ENCODE results near the gene POU2AF3.
"Not testable (repeated sequence)": the region's sequence is repeated elsewhere in the genome, so short reads cannot be mapped to it uniquely, and the experiment has no call there.

POU2AF3 gene

DNA sequence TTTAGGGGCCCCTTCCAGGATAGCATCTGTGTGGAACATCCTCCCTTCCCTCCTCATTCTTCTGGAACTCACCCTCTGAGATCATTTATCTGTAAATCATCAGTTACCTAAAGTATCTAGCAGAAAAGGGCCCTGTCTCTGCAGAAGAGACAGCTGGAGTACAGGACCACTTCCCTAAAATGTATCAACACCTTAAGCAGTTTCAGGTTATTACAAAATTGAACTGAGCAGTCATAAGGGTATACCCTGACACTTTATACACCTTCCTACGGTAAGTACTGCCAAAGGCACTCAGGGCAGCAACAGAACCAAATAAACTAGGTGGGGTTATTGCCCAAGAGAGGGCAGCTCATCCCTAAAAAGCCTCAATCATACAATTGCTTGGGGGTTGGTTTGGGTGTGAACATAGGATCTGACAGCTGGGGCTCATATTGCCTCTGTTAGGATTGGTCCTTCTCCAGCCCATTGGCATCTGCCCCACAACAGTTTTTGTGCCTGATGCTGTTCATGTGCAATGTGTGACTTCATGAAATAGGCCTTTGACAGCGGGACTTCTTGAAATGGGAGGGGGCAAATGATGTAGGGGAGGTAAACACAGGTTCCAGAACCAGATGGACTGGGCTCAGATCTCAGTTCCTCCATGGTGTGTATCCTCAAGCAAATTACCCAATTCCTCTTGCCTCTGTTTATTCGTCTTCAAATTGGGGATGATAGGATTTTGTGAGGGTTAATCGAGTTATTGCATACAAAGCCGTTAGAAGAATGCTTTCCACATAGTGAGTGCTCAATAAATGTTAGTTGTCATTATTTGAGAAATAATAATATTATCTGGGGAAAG is 2.9 kb downstream of the POU2AF3 start:
- DNase-seq (ENCODE audit: low read depth in 2 of 2), result no peak

DNA sequence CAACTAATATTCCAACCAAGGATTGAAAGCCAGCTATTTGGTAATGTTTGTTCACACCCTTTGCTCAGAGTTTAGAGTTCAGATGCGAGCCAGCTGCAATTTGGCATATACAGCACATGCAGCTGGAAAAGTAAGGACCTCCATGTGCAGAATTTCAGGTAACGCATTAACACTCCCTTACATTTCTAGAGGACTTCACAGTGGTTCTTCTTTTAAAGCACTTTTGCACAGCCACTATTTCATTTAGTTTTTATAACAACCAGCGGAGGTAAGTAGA is 3.4 kb downstream of the POU2AF3 start:
- DNase-seq (ENCODE audit: low read depth in 2 of 2), result no peak

DNA sequence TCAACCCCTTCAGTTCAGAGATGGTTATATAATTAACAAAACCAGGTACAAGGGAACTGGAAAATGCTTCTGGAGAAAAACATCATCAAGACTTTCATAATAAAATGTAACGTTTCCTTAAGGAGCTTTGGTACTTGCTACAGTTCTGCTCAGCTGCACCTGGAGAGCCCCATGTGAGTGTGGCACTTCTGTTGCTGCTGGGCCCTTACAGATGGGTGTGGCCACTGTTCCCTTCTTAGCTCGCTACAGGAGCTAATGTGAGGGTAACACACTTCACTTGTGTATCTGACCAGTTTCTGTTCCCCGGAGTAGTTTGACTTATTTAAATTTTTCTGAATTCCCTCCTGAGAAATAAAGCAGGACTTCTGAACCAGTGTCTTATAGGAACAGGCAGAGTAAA is 4.0 kb downstream of the POU2AF3 start:
- DNase-seq (ENCODE audit: low read depth in 2 of 2), result no peak

DNA sequence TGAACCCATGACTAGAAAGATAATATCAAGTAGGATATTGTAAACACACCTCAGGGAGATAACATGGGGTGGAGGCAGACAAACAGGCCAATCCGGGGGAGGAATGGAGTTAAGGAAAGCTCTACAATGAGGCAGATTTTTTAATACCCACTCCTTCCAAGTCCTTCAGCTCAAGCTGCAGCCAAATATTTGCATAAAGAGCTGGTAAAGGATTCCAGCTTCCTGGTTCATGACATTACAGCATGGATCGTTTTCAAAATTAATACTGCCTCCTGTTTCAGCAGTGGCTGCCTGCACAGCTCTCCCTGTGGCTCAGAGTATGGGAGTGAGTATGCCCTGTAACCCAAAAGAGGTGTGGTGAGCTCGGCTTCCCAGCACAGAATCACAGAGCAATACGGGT is 5.1 kb downstream of the POU2AF3 start:
- DNase-seq (ENCODE audit: low read depth in 2 of 2), result no peak

DNA sequence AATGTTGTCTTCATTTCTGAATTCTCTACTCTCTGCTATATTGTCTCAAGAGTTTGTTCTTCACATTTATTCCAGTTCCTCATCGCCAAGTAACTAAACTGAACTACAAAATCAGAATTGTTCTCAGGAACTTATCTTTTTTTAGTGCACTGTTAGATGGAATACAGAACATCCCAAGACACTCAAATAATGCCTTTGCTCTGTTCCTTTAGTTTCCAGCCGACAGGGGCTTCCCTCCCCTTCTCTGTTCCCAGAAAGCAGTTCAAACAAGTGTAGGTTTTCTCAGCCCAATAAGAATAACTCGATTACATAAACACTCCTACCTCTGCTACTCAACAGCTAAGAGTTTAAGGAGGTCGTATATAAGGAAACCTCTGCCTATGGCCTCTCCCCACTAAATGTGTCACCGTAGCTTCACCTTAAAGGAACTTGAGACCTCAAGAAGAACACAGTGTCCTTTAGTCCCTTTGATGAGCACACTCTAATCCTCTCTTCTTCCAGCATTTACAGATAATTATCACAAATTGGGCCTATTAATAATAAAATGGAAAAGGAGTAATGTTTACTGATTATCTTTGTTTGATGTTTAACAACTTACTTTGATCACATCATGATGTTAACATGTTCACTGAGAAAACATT is 6.9 kb downstream of the POU2AF3 start:
- DNase-seq (ENCODE audit: low read depth in 2 of 2), result no peak

DNA sequence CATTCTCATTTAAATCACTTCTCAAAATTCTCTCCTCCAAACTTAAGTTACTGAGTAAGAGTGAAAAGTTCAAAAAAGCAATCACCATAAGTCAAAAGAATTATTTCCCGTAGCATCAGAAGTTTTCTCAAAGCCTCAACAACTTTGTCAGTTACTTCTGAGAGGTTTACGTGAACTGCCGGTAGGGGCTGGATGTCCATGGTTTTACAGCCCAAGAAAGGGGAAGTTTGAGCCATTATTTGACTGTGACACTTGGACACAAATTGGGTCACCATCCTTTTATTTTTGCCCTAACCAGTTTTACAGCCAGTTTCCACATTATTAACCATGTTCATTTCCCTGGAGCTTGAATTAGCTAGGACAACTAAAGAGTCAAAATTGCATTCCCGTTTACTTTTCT is 7.5 kb downstream of the POU2AF3 start:
- no peak for DNase-seq (ENCODE audit: low read depth in 2 of 2)

DNA sequence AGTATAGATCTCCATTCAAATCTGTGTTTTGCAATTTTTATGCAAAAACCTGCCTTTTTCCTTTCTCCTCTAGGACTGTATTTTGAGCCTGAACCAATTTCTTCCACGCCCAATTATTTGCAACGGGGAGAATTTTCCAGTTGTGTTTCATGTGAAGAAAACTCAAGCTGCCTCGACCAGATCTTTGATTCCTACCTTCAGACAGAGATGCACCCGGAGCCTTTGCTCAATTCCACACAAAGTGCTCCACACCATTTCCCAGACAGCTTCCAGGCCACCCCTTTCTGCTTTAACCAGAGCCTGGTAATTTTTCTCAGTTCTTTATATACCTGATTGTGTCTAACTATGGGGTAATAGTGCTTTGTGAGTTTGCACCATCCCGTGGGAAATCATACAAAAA is 8.0 kb downstream of the POU2AF3 start:
- no peak for DNase-seq (ENCODE audit: low read depth in 2 of 2)

DNA sequence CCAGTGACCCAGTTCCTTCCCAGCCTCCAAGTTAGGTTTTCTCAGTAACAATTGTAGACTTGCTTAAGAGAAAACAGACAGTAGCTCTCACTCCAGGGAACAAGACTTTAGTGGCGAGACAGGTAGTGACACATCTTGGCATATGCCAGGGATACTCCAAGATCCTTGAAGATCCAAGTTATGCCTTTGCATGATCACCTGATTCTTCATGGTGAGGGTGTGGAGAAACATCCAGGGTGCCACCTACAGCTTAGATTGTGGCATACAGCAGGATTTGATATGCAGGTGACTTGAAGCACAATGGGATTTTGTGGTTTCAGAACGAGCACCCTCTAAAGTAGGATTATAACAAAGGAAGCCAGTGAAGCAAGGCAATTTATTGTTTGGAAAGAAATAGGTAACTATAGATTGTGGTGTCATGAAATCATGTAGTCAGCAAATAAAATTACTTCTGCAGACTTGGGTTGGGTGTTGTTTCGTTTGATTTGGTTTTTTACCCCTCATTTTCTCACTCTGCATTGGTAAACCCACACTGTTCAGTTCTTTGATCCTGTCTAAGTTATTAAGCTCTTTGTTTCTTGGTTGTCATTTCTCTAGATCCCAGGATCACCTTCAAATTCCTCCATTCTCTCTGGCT is 9.2 kb downstream of the POU2AF3 start:
- DNase-seq (ENCODE audit: low read depth in 2 of 2), result no peak

DNA sequence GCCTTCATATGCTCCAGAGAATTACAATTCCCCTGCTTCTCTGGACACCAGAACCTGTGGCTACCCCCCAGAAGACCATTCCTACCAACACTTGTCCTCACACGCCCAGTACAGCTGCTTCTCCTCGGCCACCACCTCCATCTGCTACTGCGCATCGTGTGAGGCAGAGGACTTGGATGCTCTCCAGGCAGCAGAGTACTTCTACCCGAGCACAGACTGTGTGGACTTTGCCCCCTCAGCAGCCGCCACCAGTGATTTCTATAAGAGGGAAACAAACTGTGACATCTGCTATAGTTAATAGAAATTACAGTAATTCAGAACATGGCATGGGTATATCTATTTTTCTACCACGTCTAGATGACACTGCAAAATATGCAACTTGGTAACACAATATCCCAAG is 9.8 kb downstream of the POU2AF3 start:
- DNase-seq (ENCODE audit: low read depth in 2 of 2), result no peak

DNA sequence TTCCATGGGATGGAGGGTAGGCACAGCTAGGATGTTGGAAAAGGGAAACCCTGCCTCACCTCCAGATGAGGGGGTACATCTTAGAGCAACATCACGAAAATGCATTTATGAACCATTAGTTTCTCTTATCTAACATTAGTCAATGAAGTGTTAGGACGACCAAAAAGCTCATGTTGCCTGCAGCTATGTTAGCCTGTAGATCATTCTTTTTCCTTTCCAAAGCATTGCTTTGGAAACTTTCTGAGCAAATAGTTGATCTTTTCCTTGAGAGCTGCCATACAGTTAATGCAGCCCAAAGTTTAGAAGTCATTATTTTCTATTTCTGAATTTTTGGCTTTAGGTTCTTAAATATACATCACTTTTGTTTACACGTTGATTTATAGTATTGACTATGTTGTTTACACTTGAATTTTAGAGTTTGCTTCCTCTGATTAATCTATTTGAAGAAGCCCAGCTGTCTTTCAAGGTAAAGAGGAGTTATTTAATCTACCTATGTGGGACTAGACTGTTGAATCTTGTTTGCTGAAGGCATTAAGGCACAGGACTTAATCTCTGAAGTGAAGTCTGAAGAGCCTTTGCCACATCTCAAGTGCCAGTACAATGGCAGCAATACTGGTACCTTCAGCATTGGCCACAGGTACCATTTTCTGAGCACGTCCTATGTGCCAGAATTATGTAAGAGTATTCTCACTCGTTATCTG is 11.0 kb downstream of the POU2AF3 start:
- no peak for DNase-seq (ENCODE audit: low read depth in 2 of 2)

DNA sequence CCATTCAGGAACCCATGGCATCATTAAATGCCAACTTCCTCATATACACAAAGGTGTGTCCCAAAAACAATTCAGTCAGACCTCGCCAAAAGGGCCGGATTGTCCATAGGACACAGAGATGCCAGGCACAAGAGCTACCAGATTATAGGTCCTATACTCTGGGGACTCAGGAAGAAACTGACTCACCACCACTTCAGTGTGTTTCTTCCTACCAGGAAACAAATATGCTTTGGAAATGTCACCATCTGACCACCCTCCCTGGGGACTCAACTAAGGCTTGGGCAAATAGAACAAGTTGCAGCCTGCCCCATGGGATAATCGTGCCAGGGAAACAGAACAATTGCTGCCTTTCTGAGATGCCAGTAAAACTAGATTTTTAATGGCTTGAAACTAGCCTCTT is 11.7 kb downstream of the POU2AF3 start:
- DNase-seq (ENCODE audit: low read depth in 2 of 2), result no peak

DNA sequence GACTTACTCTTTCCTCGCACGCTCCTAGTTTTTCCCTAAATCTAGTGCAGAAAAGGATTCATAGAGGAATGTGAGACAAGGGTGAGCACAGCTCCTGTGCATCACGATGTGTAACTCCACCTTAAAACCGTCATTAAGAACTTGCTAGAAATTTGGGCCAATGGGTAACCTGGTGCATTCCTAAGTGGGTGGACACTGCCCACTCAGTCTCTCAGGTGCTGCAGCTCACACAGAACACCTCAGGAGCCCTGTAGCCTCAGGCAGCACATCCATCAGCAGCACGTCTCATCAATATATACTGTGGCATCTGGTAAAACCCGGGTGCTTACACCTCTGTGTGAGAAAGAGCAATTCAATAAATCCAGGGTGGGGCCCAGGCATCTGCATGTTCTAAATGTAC is 12.4 kb downstream of the POU2AF3 start:
- no peak for DNase-seq (ENCODE audit: low read depth in 2 of 2)

DNA sequence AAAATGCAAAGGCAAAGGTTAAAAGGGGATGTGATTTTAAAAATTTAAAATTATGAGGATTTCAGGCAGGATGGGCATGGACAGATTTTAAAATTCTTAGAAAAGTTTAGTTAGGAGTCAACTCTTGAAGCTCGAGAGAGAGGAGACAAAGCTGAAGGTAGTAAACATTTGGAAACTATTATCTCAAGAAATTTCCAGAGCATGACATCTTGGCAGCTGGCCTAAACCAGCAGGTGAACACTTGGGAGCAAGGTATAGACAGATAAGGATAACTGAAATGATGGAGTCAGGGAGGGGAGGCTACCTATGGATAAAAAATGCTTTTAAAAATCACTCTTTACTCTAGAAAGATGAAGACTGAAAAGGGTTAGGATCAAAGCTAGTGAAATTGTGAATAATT is 13.7 kb downstream of the POU2AF3 start:
- DNase-seq (ENCODE audit: low read depth in 2 of 2), result no peak

DNA sequence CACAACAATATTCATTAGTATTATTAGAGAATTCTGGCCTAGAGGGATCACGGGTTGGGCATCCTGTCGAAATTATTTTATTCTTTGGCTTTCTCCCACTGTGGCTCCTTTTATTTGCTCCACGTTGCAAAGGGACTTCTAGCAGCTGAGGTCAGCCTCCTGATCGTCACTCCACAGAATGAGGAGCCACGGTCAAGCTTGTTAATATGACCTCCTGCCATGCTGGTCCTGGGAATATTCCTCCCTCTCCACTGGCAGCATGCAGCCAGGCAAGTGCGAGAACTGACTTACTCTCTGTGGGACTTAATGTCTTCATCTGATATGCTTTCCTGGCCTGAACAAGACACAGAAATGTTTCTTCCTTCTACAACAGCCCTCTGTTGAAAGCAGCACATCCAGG is 20.9 kb downstream of the POU2AF3 start:
- DNase-seq (ENCODE audit: low read depth in 2 of 2), result no peak

DNA sequence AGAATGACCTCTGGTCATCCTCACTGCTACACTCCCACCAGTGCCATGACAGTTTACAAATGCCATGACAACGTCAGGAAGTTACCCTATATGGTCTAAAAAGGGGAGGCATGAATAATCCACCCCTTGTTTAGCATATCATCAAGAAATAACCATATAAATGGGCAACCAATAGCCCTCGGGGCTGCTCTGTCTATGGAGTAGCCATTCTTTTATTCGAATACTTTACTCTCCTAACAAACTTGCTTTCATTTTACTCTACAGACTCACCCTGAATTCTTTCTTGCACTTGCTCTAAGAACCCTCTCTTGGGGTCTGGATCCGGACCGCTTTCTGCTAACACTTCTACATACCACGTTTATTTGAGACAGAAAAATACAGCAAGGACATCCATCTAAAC is 21.9 kb downstream of the POU2AF3 start:
- not testable (repeated sequence) for DNase-seq (ENCODE audit: low read depth in 2 of 2)

DNA sequence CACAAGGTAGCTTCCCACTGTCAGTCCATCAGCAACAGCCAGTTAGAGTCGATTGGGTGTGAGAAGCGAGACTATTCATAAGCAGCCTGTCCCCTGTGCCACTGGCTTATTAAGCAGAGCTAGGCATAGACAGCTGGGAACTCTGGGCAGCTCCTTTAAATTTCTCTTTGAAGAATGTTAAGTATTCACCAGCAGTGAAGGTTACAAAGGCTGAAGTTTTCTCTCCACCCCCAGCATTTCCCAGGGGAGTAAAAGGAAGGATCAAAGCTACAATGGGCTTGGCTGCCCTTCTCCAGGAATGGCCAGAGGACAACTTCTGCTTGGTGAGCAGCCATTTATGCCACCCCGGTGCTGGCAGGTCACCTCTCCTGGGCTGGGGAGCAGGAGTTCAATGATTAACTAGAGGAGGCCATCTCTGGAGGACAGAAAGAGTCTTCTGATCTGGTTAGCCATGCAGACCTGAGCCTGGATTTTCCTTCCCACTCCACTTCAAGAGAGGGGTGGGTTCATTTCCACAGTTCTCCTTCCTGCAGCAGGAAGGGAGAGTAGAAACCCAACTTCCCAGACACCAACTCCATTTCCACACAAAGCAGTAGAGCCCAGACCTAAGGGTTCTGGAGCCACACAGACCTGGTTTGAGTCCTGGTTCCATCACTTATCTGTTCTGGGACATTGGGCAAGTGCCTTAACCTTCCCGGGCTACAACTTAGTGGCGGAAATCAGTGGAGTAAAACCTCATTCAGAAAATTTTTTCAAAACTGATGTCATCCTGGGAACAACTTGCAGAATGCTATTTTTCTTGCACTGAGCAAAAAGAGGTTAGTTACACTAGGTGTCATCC is 22.6 kb downstream of the POU2AF3 start:
- DNase-seq (ENCODE audit: low read depth in 2 of 2), result no peak

DNA sequence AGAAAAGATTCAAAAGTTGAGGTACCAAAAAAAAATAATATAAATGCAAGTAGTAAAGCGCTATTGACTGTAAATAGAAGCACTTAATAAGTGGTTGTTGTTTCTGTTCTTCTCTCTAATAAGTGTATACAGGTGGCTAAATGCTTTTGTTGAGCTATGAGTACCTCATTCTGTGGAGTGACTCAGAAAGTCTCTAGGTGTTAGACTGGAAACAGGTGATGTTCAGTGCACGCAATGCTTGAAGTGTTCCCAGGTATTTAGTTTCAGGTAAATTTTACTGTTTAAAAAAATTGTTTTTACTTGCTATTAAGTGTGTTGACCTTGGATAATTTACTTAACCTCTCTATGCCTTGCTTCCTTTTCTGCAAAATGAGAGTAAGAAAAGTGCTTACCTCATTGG is 24.2 kb downstream of the POU2AF3 start:
- no peak for DNase-seq (ENCODE audit: low read depth in 2 of 2)

DNA sequence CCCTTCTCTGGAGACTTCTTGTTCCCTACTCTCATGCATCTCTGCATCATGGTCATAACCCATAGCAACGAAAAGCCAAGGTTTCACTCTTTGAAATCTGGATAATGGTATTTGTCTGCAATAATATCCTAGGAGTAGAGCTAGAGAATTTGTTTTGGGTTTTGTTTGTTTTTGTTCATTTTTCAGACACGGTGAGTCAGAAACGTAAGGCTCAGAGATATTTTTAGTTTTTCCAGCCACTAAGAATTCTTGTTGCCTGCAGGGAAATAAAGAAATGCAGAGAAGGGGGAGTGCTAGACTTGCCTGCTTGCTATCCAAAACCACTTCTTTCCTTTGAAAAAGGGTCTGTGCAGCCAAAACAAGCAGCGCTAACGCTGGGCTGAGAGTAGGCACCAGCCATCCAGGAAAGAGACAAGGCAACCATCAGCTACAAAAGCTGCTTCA is 26.0 kb downstream of the POU2AF3 start:
- DNase-seq (ENCODE audit: low read depth in 2 of 2), result no peak

DNA sequence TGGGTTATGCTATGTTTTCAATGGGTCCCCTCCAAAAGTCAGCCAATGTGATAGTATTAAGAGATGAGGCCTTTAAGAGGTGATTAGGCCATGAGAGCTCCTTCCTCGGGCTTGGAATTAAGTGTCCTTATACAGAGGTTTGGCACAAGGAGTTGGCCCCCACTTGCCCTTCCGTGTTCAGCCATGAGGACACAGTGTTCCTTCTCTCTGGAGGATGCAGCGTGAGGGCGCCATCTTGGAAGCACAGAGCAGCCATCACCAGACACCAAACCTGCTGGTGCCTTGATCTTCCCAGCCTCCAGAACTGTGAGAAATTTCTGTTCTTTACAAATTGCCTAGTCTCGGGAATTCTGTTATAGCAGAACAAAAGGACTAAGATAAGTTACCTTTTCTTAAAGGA is 26.9 kb downstream of the POU2AF3 start:
- no peak for DNase-seq (ENCODE audit: low read depth in 2 of 2)

DNA sequence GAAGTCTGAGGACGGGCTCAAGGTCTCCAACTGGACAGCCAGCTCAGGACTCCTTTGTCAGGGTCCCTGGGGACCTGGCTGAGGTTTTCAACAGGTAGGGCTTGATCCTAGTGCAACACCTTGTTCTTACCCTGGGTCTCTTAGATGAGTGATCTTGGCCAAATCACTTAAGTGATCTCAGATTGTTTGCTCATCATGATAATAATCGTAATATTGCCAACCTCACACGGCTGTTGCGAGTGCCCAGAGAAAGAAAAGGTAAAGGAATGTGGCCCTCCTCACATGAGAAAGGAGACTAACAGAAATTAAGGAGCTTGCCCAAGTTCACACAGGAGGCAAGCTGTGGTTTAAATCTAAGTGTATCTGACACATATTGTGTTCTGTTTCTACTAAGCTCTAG is 28.5 kb downstream of the POU2AF3 start:
- DNase-seq (ENCODE audit: low read depth in 2 of 2), result no peak

DNA sequence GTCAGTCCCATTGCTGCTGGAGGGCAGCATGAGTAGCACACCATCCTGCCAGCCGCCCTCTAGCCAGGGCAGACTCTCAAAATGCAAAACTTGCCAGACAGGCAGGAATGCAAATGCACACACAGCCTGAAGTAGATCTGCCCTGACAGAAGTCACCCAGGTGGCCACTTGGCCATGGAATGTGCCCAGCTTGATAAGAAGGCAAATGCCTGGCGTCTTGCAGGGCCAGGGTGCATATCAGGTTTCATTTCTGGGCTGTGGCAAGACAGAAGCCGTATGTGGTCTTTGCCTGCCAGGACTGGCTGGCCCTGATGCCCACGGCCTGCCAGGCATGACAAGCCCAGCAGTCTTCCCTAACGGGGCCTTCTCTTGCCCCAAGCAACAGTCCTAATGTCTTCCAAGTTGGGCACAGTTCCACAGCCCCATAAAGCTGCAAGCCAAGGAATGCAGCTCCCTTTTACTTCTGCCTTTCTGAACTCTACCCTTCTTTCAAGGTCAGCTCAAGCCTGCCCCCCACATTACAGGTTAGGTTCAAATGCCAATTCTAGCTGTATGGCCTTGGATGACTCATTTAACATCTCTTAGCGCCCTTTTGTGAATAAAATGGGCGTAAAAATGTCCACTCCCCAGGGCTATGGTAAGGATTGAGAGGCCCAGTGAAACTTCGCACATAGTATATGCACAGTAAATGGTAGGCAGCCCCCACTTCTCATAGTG is 29.7 kb downstream of the POU2AF3 start:
- no peak for DNase-seq (ENCODE audit: low read depth in 2 of 2)
